Effector memory CD8-positive, alpha-beta T cell (primary cell): Measurements from ENCODE around the gene CARD16.
"Not testable (repeated sequence)": the region's sequence is repeated elsewhere in the genome, so short reads cannot be mapped to it uniquely, and the experiment has no call there.

ENCODE experiments used
- ATAC-seq: fragments of 150-1000 bp; cut with Tn5 transposase; replicated peaks from 2 replicates; pipeline ENCODE4 v1.10.0; 2021; ENCODE audit warnings: mild to moderate bottlenecking, moderate library complexity
- DNase-seq, 3 experiments: peaks; one replicate each; pipeline ENCODE4 v3.0.0; 2021
- H3K27ac Mint-ChIP-seq, 2 donors: one replicate each; pipeline ENCODE4 v1.8.0; 2022; ENCODE audit warnings: mild to moderate bottlenecking in 2 of 2, mixed read lengths in 2 of 2, moderate library complexity in 2 of 2
- H3K27me3 Mint-ChIP-seq, 2 donors: one replicate each; pipeline ENCODE4 v1.8.0; 2022; ENCODE audit warnings: mixed read lengths in 2 of 2
- H3K36me3 Mint-ChIP-seq: one replicate; pipeline ENCODE4 v1.8.0; 2022; ENCODE audit warnings: mild to moderate bottlenecking, moderate library complexity, mixed read lengths; ENCODE audit not compliant: insufficient read depth
- H3K4me1 Mint-ChIP-seq, 2 donors: one replicate each; pipeline ENCODE4 v1.8.0; 2022; ENCODE audit warnings: low read depth in 2 of 2, mixed read lengths in 2 of 2
- H3K4me3 Mint-ChIP-seq, 2 donors: one replicate each; pipeline ENCODE4 v1.8.0; 2022; ENCODE audit warnings: mild to moderate bottlenecking in 2 of 2, mixed read lengths in 2 of 2, moderate library complexity in 2 of 2
- H3K9me3 Mint-ChIP-seq, 2 donors: one replicate each; pipeline ENCODE4 v1.8.0; 2022; ENCODE audit warnings: mixed read lengths in 2 of 2
- total RNA-seq, 9 experiments: gene quantifications; one replicate each; lab custom pipeline; 2026; lab: John Stamatoyannopoulos, UW

The CARD16 gene
- total RNA-seq = 0.79 to 18.8 (median 10.5) reads per million in 9 experiments

DNA sequence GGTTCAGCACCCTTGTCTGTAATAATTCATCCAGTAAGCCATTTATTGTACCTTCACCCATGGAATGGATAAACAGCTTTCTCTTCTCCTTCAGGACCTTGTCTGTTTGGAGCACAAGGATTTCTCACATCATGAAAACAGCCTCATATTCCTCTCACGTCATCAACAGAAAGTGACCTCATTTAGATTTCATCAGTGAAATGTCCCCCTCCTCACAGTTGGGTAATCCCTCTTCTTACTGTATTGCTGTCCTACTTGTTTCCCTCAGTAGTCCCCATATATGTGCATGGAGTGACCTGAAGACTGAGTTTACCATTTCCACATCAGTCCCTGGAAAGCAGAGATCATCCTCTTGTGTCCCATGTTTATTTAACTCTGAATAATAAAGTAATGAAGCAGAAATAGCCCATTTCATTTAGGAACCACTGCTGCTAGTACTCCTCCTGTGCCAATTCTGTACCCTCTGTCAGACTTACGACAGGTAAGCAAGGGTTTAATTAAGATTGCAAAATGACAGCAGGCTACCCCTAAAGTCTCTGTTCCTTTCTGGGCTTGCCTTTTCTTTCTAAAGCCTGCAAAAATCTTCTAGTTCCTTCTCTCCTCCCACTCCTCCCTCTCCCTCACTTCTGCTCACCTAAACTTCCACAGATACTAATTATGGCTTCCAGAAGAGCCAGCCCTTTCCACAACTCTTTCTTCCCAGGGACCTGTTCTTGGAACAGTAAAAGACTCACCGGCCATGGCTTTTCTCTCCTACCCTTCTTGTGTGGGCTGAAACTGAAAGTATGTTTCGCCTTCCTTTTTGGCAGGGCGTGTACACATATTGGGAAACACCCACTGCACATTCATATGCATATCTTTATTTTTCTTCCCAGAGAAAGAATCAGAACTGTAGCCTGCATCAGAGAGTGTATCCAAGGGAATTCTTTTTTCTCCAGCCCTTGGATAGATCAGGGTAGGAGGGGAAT is at the start of gene CARD16:
Gene CARD16 (minus strand): TSS at position 779 of the 968 bp plus-strand sequence. CDS start 38 bp downstream, at position 741.
- H3K9me3 Mint-ChIP-seq, H3K27me3 Mint-ChIP-seq: not testable (repeated sequence)
- H3K27ac Mint-ChIP-seq = peak within 1 kb of the TSS; percentile 97 to 98
- peak within 1 kb of the TSS; percentile 86 to 95 for H3K4me3 Mint-ChIP-seq
- H3K4me1 Mint-ChIP-seq = peaks cover 29 to 43% of the 10 kb centered on the region in 2 donors
- H3K36me3 Mint-ChIP-seq = peaks cover 22% of the 10 kb centered on the region
- ATAC-seq = peak; percentile 87
- peak; percentile 22 to 34 (median 32) for DNase-seq

DNA sequence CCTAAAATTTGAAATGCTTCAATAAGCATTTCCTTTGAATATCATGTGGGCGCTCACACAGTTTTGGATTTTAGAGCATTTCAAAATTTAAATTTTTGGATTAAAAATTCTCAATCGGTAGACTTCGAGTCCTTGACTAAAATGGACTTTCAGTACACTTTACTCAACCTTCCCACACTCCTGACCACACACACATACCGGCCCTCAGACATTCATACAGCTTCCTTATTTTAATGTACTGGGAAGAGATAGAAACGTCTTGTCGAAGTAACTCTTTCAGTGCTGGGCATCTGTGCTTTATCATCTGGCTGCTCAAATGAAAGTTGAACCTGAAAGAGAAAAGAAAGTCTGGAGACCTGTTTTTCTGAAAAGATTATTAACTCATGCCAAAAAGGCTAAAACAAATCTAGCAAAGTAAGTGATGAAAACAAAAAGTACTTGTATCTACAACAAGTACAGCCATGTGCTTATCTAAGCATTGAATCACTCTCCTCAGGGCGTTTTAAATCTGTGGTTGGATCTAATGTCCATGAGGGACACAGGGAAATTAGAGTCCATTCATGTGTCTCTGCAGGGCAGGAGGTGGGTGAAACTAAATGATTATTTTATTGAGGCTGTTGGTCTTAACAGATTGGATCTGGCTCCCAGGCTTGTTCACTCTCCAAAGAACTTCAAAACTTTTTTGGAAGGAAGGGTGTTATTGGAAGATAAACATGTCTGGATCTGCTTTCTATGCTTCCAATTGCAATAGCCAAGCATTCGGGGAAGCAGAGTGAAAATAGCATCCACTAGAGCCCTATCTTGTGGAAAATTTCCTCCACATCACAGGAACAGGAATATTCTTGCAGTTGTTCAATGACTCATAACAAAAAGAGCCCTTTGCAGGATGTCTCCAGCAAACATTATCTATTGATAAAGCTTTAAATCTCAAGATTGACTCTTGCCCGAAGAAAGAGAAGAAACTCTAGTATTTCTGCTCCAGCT is 47.4 kb upstream of the CARD16 start:
- no peak for ATAC-seq
- no peaks in the 10 kb centered on the region for H3K36me3 Mint-ChIP-seq
- no peak for DNase-seq
- H3K27ac Mint-ChIP-seq = no peak overlapping the region
- H3K9me3 Mint-ChIP-seq = no peaks in the 10 kb centered on the region
- no peaks in the 10 kb centered on the region for H3K4me1 Mint-ChIP-seq
- H3K4me3 Mint-ChIP-seq = no peak overlapping the region
- H3K27me3 Mint-ChIP-seq = peaks cover 0 to 11% of the 10 kb centered on the region in 2 donors

DNA sequence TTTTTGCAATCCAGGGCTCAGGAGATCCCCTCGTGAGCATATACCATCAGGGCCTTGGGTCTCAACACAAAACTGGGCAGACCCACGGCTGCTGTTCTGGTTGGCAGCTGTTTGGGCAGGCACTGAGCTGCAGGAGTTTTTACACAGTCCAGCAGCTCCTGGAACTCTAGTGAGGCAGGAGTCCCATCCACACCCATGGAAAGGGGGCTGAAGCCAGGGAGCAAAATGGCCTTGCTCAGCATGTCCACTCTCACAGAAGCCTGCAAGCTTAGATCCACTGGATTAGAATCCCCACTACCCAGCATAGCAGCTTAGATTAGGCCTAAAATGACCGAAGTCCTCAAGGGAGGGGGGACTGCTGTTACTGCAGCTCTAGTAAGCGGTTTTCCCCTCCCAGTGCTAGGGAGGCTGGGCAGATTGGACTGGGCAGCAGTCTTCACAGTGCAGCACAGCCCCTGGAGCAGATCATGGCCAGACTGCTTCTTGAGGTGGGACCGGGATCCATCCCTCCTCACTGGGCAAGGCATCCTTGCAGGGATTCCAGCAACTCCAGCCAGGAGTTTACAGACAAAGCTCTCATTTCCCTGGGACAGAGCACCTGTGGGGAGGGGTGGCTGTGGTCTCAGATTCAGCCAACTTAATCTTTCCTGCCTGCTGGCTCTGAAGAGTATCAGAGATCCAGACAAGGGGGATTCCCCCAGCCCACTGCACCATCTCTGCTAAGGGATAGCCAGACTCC is 36.4 kb upstream of the CARD16 start:
- H3K4me3 Mint-ChIP-seq = no peak overlapping the region
- H3K27me3 Mint-ChIP-seq = peaks cover 30 to 51% of the 10 kb centered on the region in 2 donors

DNA sequence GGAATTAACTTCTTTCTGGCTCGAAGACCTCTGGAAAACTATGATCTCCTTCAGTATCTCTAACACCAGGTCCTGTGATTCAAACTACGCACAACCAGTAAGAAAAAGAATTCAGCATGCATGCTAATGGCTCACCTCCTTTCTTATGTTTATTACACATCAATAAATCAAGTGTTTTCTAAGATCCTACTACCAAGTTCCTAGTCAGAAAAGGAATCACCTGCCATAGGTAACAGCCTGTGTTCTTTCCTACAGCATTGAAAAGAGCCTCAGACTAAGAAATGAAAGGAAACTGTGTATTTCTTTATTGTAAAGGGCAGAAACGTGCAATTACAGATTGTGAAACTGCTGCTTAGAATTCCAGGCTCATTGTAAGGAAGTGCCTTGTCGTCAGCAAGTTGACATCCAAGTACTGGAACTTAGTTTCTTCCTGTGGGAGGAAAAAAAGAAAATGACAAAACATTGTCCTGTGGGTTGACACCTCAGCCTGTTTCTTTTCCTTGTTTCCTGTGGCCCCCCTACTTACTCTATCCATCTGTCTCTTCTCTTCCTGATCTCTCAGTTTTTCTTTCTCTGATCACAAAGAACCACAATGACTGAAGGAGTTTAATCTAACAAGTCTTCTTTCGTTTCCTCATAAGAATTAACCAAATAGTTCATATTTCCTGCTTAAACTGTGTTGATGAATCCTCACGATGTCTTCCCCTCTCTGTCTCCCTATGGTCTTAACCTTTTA is 35.2 kb upstream of the CARD16 start:
- not testable (repeated sequence) for H3K36me3 Mint-ChIP-seq, H3K9me3 Mint-ChIP-seq, H3K4me1 Mint-ChIP-seq, ATAC-seq, H3K27ac Mint-ChIP-seq, DNase-seq
- Mint-ChIP-seq H3K4me3 (peak overlapping the region in 1 of 2 donors; percentile 3), H3K27me3 (peaks cover 22 to 41% of the 10 kb centered on the region in 2 donors)

More for the DNA sequence above, 36.4 kb upstream of the CARD16 start:
- no peak overlapping the region for H3K27ac Mint-ChIP-seq
- H3K36me3 Mint-ChIP-seq = no peaks in the 10 kb centered on the region
- H3K4me1 Mint-ChIP-seq = peaks cover 4 to 8% of the 10 kb centered on the region in 2 donors
- no peaks in the 10 kb centered on the region for H3K9me3 Mint-ChIP-seq
- ATAC-seq (no peak), DNase-seq (no peak)

DNA sequence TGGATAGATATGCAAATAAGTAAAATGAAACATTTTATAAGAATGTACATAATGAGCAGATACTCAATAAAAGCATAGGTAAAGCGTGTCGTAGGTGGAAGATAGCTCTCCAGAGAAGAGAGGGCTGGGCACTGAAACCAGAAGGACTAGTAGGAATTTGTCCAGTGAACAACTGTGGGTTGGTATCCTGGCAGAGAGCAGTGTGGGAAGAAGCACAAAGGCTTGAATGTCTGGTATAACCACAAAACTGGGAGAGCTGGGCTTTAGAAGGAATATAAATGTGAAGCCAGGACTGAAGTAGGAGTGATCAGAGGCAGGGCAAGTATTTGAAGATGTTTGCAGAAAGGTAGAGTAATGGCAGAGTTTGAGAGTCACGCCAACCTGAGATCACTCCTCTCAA is 33.1 kb upstream of the CARD16 start:
- Mint-ChIP-seq H3K36me3 (no peaks in the 10 kb centered on the region), H3K4me1 (peaks cover 4 to 8% of the 10 kb centered on the region in 2 donors), H3K9me3 (no peaks in the 10 kb centered on the region), H3K27ac (no peak overlapping the region), H3K4me3 (no peak overlapping the region), H3K27me3 (peaks cover 22 to 36% of the 10 kb centered on the region in 2 donors)
- DNase-seq (no peak), ATAC-seq (no peak)

DNA sequence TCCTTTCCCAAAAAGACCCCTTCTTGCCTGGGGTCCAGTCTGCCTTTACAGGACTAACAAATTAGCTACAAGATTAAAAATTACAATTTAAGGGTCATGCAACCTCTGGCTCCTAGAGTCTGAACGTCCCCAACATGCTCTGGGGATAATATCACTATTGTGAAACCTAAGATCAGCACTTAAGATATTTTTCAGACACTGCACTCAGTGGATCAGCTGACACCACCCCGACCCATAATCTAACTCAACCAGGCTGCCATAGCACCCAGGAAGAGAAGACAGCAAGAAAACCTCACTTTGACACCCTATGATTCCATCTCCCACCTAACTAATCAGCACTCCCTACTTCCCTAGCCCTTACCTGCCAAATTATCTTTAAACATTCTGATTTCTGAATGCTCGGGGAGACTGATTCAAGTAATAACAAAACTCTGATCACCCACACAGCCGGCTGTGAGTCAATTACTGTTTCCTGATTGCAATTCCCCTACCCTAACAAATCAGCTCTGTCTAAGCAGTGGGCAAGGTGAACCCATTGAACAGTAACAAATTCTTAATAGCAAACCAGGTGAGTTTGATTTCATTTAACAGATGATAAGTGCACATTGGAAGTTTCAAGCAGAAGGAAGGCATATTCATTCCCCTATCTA is 32.1 kb upstream of the CARD16 start:
- not testable (repeated sequence) for H3K9me3 Mint-ChIP-seq, DNase-seq, H3K4me1 Mint-ChIP-seq, H3K27ac Mint-ChIP-seq, H3K4me3 Mint-ChIP-seq, ATAC-seq, H3K36me3 Mint-ChIP-seq
- H3K27me3 Mint-ChIP-seq = peaks cover 13 to 27% of the 10 kb centered on the region in 2 donors

DNA sequence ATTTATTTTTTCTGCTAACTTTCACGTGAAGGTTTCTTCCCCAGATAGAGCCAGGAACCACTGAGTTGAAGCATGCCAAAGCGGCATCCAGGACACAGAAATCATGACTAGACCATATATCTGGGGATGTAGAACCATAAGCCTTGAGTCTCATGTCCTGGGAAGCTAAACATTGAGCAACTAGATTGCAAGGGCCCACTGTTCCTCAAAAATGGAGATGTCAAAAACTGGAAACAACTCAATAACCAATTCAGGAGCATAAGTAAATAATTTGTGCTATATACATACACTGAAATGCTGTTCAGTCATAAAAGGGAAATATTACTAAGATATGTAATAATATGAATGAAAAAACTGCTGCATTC is 29.0 kb upstream of the CARD16 start:
- Mint-ChIP-seq H3K9me3 (no peaks in the 10 kb centered on the region), H3K36me3 (no peaks in the 10 kb centered on the region), H3K4me3 (no peak overlapping the region), H3K27me3 (peaks cover 12 to 19% of the 10 kb centered on the region in 2 donors), H3K4me1 (peaks cover 8 to 18% of the 10 kb centered on the region in 2 donors), H3K27ac (no peak overlapping the region)
- ATAC-seq (no peak), DNase-seq (no peak)

DNA sequence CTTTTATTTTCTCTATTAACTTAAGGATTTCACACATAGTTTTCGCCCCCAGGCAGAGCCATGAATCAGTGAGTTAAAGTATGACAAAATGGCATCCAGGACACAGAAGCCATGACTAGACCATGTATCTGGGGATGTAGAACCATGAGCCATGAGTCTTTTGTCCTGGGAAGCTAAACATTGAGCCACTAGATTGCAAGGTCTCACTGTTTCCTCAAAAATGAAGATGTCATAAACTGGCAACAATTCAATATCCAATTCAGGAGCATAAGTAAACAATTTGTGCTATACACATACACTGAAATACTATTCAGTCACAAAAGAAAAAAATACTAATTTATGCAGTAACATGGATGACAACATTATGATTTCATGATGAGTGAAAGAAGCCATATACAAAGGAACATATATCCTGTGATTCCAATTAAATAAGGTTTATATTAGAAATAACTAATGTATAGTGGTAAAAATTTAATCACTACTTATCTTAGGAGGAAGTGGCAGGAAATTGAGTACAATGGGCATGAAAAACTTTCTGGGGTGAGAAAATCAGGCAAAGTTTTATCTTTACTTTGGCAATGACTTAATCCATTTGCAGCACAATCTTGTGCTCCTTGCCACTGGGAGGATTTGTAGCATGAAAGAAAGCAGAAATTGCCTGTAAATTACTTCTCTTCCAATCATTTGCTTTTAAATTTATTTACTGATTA is 28.5 kb upstream of the CARD16 start:
- no peaks in the 10 kb centered on the region for H3K9me3 Mint-ChIP-seq

DNA sequence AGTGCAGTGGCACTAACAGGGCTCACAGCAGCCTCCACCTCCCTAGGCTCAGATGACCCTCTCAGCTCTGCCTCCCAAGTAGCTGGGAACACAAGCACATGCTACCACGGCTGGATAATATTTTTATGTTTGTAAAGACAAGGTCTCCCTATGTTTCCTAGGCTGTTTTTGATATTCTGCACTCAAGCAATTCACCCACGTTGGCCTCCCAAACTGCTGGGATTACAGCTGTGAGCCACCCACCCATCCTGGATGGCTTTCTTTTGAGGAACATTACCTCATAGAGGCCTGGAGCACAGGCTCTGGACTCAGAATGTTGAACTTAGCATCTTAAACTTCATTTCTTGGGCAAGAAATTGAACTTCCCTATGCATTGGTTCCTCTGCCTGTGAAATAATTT is 26.9 kb upstream of the CARD16 start:
- not testable (repeated sequence) for H3K4me3 Mint-ChIP-seq, H3K27ac Mint-ChIP-seq, H3K36me3 Mint-ChIP-seq, H3K27me3 Mint-ChIP-seq, DNase-seq, H3K9me3 Mint-ChIP-seq, ATAC-seq
- peaks cover 12 to 14% of the 10 kb centered on the region in 2 donors for H3K4me1 Mint-ChIP-seq

More for the DNA sequence above, 28.5 kb upstream of the CARD16 start:
- ATAC-seq (no peak), DNase-seq (no peak)
- Mint-ChIP-seq H3K27ac (no peak overlapping the region), H3K36me3 (no peaks in the 10 kb centered on the region), H3K4me3 (no peak overlapping the region), H3K27me3 (peaks cover 12 to 16% of the 10 kb centered on the region in 2 donors), H3K4me1 (peaks cover 12 to 18% of the 10 kb centered on the region in 2 donors)

DNA sequence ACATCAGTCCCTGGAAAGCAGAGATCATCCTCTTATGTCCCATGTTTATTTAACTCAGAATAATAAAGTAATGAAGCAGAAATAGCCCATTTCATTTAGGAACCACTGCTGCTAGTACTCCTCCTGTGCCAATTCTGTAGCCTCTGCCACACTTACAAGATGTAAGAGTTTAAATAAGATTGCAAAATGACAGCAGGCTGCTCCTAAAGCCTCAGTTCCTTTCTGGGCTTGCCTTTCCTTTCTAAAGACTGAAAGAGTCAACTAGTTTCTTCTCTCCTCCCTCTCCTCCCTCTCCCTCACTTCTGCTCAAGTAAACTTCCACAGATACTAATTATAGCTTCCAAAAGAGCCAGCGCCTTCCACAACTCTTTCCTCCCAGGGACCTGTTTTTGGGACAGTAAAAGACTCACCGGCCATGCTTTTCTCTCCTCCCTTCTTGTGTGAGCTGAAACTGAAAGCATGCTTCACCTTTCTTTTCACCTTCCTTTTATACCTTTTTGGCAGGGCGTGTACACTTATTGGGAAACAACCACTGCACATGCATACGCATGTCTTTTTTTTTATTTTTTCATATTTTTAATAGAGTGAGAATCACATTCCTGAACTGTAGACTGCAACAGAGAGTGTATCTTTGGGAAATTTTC is 26.1 kb upstream of the CARD16 start:
- ATAC-seq = peak; percentile 57
- H3K9me3 Mint-ChIP-seq = no peaks in the 10 kb centered on the region
- H3K27ac Mint-ChIP-seq = peak overlapping the region; percentile 33 to 80
- H3K4me1 Mint-ChIP-seq = peaks cover 12 to 14% of the 10 kb centered on the region in 2 donors
- H3K27me3 Mint-ChIP-seq = no peaks in the 10 kb centered on the region
- no peak for DNase-seq
- peak overlapping the region; percentile 53 to 56 for H3K4me3 Mint-ChIP-seq
- no peaks in the 10 kb centered on the region for H3K36me3 Mint-ChIP-seq

DNA sequence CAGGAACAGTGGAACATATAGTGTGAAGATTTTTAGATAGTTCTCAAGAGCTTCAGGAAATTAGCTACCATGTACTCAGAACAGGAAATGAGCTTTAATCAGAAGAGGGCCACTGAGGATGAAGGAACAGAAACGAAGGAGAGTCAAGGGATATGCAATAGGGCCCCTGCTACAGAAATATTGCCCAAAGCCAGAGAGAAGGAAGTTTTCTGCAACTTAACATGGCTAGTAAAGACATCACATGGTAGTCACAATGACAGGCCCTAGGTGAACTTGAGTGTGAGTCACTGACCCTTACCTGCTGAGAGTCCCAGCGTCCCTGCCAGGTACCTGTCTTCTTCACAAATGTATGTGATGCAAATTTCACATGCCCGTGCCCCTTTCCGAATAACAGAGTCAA is 25.2 kb upstream of the CARD16 start:
- H3K27ac Mint-ChIP-seq = peak overlapping the region in 1 of 2 donors; percentile 80
- no peaks in the 10 kb centered on the region for H3K9me3 Mint-ChIP-seq
- ATAC-seq (peak; percentile 58), DNase-seq (no peak)
- H3K4me3 Mint-ChIP-seq = peak overlapping the region; percentile 4 to 53
- H3K4me1 Mint-ChIP-seq = peaks cover 12 to 14% of the 10 kb centered on the region in 2 donors
- H3K27me3 Mint-ChIP-seq = no peaks in the 10 kb centered on the region
- H3K36me3 Mint-ChIP-seq = no peaks in the 10 kb centered on the region
